Effector memory CD4-positive, alpha-beta T cell (primary cell): ENCODE results near the gene KIAA0753.

Experiments
- DNase-seq, 3 donors: peaks; one replicate each; pipeline ENCODE4 v3.0.0-alpha.2; 2020
- H3K27ac ChIP-seq: 2 replicates; pipeline ENCODE4 v1.7.0; 2013; ENCODE audit warnings: mild to moderate bottlenecking, low read length, moderate library complexity; ENCODE audit not compliant: insufficient read depth, poor library complexity, severe bottlenecking
- H3K27me3 ChIP-seq: replicated peaks from 2 replicates; pipeline ENCODE4 v1.7.0; 2013; ENCODE audit warnings: mild to moderate bottlenecking, low read length; ENCODE audit not compliant: insufficient read depth, control insufficient read depth, poor library complexity, severe bottlenecking
- H3K36me3 ChIP-seq: 2 replicates; pipeline ENCODE4 v1.7.0; 2013; ENCODE audit warnings: mild to moderate bottlenecking, low read length, moderate library complexity; ENCODE audit not compliant: control insufficient read depth, insufficient read depth
- H3K4me1 ChIP-seq: 2 replicates; pipeline ENCODE4 v1.7.0; 2013; ENCODE audit warnings: low read length, mild to moderate bottlenecking; ENCODE audit not compliant: control insufficient read depth, insufficient read depth, poor library complexity, severe bottlenecking
- H3K4me3 ChIP-seq: 2 replicates; pipeline ENCODE4 v1.7.0; 2013; ENCODE audit warnings: low read length, low read depth, mild to moderate bottlenecking; ENCODE audit not compliant: insufficient read depth, poor library complexity, severe bottlenecking
- H3K9me3 ChIP-seq: 2 replicates; pipeline ENCODE4 v1.7.0; 2013; ENCODE audit warnings: mild to moderate bottlenecking, low read length, moderate library complexity; ENCODE audit not compliant: control insufficient read depth

The KIAA0753 gene

DNA sequence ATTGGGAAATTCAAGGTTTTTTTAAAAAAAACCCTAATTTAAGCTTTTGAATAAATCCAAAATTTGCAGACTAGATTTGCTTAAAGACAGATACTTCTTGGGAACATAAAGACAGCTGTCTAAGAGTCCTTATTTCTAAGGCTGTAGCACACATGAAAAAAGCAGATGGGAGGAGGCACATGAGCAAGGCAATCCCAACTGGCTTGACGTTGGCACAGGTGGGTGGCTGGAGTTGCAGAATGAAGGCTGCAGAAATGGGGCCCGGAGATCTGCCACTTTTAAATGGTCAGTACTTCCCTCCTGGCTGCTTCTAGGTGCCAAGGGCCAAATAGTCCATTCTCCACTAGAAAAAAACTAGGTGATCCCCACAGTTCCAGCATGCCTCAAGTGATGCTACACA, 4.4 kb downstream of the KIAA0753 start:
- Histone ChIP-seq H3K27me3 (no peaks in the 10 kb centered on the region), H3K4me1 (peaks cover 20% of the 10 kb centered on the region), H3K27ac (no peak overlapping the region), H3K9me3 (no peaks in the 10 kb centered on the region), H3K4me3 (no peak overlapping the region), H3K36me3 (peaks cover 17% of the 10 kb centered on the region)
- no peak for DNase-seq

DNA sequence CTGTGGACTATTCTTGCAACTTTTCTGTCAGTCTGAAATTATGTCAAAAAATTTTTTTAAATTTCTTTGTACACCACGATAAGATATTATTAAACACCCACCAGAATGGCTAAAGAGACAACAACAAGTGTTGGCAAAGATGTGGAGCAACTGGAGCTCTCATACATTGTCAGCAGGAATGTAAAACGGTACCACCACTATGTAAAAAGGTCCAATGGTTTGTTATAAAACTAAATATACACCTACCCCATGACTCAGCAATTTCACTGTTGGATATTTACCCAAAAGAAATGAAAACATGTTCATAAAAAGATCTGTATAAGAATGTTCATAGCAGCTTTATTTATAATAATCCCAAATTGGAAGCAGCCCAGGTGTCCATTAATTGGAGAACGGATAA, 7.2 kb downstream of the KIAA0753 start:
- Histone ChIP-seq H3K27ac (no peak overlapping the region), H3K27me3 (no peaks in the 10 kb centered on the region), H3K4me3 (no peak overlapping the region), H3K9me3 (no peaks in the 10 kb centered on the region), H3K4me1 (peaks cover under 1% of the 10 kb centered on the region), H3K36me3 (peaks cover 21% of the 10 kb centered on the region)
- no peak for DNase-seq

DNA sequence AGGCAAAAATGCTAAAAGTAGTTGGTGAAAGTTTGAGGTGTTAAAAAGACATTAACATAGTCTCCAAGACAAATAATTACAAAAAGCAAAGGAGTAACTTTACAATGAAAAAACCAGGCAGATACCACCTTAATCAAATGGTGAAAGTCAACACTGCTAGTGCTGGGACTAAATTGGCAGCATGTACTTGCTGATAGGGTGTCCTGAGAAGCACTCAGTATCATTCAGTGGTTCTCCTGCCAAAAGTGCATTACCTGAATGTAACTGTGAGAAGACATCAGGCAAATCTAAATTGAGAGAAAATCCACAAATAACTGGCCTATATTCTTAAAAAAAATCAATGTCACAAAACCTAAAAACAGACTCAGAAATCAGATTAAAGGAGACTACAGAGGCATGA, 8.0 kb downstream of the KIAA0753 start:
- no peaks in the 10 kb centered on the region for H3K27me3 ChIP-seq
- no peaks in the 10 kb centered on the region for H3K4me1 ChIP-seq
- no peak overlapping the region for H3K27ac ChIP-seq
- no peaks in the 10 kb centered on the region for H3K9me3 ChIP-seq
- H3K36me3 ChIP-seq = peaks cover 28% of the 10 kb centered on the region
- no peak overlapping the region for H3K4me3 ChIP-seq
- DNase-seq = no peak

DNA sequence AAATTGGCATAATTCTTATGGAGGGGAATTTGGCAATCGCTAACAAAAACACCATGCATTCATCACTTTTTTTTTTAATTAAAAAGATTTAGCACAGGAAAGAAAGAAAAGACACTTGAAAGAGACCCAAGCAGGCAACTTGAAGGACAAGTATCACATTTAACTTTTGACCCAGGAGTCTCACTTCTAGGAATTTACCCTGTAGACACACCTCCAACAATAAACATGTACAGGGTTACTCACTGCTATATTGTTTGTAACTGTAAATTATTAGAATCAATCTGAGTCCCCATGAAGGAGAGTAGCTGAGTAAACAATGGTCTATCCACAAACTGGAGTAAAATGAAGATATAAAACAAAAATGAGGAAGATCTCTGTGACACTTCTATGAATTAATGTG, 10.1 kb downstream of the KIAA0753 start:
- Histone ChIP-seq H3K4me3 (no peak overlapping the region), H3K27ac (no peak overlapping the region), H3K36me3 (peaks cover 32% of the 10 kb centered on the region)

DNA sequence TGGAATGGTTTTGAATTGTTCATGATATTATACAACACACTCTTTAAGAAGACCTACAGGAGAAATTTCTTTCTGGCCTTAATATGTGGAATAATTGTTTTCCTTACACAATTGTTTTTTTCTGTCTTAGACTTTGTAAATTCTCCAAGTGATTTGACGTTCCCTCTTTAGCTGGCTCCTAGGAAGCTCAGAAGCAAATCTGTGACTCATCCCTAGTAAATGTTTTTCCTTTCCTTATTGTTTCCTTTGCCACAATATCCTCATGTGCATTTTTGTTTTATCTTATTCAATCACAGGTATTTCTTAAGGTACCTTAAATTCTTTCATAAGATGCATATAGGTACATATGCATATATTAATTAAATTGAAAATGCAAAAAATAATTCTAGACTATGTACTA, 13.5 kb downstream of the KIAA0753 start:
- Histone ChIP-seq H3K27me3 (no peaks in the 10 kb centered on the region), H3K9me3 (no peaks in the 10 kb centered on the region), H3K4me1 (no peaks in the 10 kb centered on the region), H3K27ac (no peak overlapping the region), H3K4me3 (no peak overlapping the region), H3K36me3 (peaks cover 22% of the 10 kb centered on the region)
- DNase-seq = no peak

More for the DNA sequence above, 10.1 kb downstream of the KIAA0753 start:
- Histone ChIP-seq H3K27me3 (no peaks in the 10 kb centered on the region), H3K4me1 (no peaks in the 10 kb centered on the region), H3K9me3 (no peaks in the 10 kb centered on the region)
- no peak for DNase-seq

DNA sequence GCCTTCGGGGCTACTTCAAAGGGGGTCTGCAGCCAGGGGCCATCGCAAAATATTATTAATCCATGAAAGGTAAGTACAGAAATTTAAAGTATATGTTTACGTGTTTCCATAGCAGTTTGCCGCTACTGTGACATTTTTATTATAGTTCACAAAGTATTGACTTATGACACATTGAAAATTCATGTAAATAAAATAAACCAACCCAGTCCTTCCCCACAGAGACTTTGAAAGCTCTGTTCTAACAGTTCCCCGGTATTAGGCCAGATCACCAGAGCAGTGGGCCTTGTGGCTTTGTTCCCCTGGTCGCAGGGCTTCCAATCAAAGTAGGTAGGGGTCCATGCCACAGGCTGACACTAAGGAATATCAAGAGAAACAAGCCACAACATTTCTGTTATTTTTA, 13.9 kb downstream of the KIAA0753 start:
- no peaks in the 10 kb centered on the region for H3K27me3 ChIP-seq
- H3K9me3 ChIP-seq = no peaks in the 10 kb centered on the region
- peaks cover 24% of the 10 kb centered on the region for H3K36me3 ChIP-seq
- H3K4me1 ChIP-seq = no peaks in the 10 kb centered on the region
- no peak for DNase-seq
- no peak overlapping the region for H3K27ac ChIP-seq
- H3K4me3 ChIP-seq = no peak overlapping the region

DNA sequence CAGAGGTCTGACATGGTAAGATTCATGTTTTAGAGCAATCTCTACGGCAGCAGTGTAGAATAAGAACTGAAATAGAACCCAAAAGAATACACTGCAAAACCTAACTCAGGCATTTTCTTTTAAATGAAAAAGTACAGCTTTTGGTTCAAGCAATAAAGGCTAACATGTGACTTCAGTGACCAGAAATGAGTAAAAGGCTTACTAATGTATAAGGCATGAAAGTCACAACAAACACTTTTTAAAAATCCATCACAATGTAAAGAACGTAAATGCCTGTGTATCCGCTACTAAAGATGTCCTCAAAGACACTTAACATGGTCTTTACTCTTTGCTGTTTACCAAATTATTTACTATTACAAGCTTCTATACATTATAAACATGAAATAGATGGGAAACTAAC, 16.6 kb downstream of the KIAA0753 start:
- H3K27me3 ChIP-seq = no peaks in the 10 kb centered on the region
- DNase-seq = no peak
- no peak overlapping the region for H3K4me3 ChIP-seq
- no peak overlapping the region for H3K27ac ChIP-seq
- no peaks in the 10 kb centered on the region for H3K4me1 ChIP-seq
- H3K36me3 ChIP-seq = peaks cover 23% of the 10 kb centered on the region
- no peaks in the 10 kb centered on the region for H3K9me3 ChIP-seq

DNA sequence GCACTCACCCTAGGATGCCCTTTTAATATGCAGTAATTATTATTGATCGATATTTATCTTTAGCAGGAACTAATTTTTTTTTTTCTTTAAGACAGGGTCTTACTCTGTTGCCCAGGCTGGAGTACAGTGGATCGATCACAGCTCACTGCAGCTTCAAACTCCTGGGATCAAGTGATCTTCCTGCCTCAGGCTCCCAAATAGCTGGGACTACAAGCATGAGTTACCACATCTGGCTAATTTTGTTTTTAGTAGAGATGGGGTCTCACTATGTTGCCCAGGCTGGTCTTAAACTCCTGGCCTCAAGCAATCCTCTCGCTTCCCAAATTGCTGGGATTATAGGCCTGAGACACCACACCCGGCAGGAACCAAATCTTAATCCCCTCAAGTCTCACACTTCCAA, 29.3 kb downstream of the KIAA0753 start:
- no peak overlapping the region for H3K27ac ChIP-seq
- H3K4me3 ChIP-seq = no peak overlapping the region
- no peaks in the 10 kb centered on the region for H3K4me1 ChIP-seq
- DNase-seq = no peak
- peaks cover 26% of the 10 kb centered on the region for H3K36me3 ChIP-seq
- no peaks in the 10 kb centered on the region for H3K27me3 ChIP-seq
- no peaks in the 10 kb centered on the region for H3K9me3 ChIP-seq

DNA sequence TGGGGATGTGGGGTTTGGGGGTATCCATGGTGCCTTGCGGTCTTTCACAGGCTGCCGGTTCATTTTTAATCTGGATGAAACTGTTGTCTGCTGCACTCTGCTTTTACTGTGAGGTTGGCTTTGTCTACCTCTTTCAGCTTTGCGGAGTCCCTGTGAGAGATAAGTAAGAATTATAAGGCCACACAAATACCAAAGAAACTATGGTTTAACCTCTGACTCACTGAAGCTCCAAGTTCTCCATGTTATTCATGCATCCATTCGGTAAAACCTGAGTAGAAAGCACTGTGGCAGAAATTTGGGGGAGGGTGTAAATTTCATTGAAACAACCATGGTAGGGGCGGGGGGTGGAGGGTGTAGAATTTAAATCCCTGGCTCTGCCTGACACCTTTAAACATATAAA, 30.5 kb downstream of the KIAA0753 start:
- no peak overlapping the region for H3K27ac ChIP-seq
- no peak for DNase-seq
- no peaks in the 10 kb centered on the region for H3K9me3 ChIP-seq
- no peak overlapping the region for H3K4me3 ChIP-seq
- peaks cover 29% of the 10 kb centered on the region for H3K36me3 ChIP-seq
- no peaks in the 10 kb centered on the region for H3K27me3 ChIP-seq
- H3K4me1 ChIP-seq = no peaks in the 10 kb centered on the region

DNA sequence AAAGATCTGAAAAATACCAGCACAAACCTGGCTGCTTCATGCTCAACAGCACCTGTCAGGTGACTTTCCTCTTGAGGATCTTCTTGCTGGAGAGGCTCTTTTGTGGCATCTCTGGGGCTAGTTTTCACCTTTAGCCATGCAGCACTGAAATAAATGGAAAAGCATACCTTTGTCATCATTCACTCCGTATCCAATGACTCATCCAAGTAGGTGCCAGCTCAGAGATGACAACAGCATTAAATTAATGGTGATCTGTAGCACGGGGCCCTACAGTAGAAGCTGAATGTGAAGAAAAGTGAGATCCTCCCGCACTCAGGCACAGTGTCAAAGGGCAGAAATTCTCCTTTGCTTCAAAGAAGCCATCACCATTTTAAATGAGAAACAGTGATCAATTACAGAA, 32.2 kb downstream of the KIAA0753 start:
- no peaks in the 10 kb centered on the region for H3K4me1 ChIP-seq
- H3K36me3 ChIP-seq = peaks cover 29% of the 10 kb centered on the region
- H3K9me3 ChIP-seq = no peaks in the 10 kb centered on the region
- DNase-seq = no peak
- no peaks in the 10 kb centered on the region for H3K27me3 ChIP-seq
- H3K4me3 ChIP-seq = no peak overlapping the region
- H3K27ac ChIP-seq = no peak overlapping the region

DNA sequence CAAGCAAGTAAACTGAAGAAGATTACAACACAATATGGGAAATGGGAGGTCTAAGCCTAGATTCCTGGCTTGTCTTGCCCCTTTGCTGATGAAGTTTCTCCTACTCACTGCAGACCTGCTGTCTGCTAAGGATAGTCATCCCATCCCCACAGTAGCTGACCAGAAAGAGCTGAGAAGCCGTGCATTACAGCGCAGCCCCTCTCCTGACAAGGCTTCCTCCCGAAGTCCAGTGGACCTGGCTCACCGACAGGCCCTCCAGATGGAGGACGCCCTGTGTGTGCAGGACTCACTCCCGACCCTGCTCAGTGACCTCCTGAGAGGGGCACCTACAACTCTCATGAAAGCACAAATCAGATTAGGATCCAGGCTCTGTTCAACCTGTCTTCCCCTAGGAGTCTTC, 35.4 kb downstream of the KIAA0753 start:
- Histone ChIP-seq H3K36me3 (peaks cover 28% of the 10 kb centered on the region), H3K4me1 (no peaks in the 10 kb centered on the region), H3K27me3 (no peaks in the 10 kb centered on the region), H3K27ac (no peak overlapping the region), H3K9me3 (no peaks in the 10 kb centered on the region), H3K4me3 (no peak overlapping the region)
- no peak for DNase-seq
